GM18505 (cell line): ENCODE measurements around the gene TANGO6.
"Not testable (repeated sequence)": the region's sequence is repeated elsewhere in the genome, so short reads cannot be mapped to it uniquely, and the experiment has no call there.

Experiments
- ATAC-seq: cut with Tn5 transposase; IDR thresholded peaks from one replicate; pipeline ENCODE4 v1.9.1; 2021; ENCODE audit not compliant: unreplicated experiment
- POLR2A ChIP-seq: IDR thresholded peaks from 4 replicates; pipeline ENCODE4 v1.6.1; 2011; ENCODE audit warnings: borderline replicate concordance; ENCODE audit not compliant: insufficient read depth, insufficient read length; ENCODE audit errors: extremely low read depth

Gene TANGO6

DNA sequence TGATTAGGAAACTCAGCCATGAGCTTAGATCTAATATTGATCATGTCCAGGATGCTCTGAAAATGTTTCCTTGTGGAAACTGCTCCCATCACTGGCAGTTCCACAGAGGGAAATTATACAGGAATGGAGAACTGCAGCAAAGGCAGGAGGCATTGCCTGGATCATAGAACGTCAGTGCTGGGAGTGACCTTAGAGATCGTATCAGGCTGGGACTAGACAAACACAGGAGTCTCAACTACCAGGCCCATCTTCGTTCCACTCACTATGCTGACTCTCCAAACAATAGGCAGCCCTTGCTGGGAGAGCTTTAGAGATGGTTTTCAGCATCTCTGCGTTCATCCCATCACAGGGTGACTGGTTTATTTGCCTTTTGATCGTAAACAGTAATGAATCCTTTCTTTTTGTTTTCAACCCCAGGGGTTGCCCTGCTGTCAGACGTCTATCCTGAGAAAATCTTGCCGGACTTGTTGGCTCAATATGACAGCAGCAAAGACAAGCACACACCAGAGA lies 130.3 kb downstream of the TANGO6 start:
- ATAC-seq: no peak
- no peak for TF ChIP-seq POLR2A

DNA sequence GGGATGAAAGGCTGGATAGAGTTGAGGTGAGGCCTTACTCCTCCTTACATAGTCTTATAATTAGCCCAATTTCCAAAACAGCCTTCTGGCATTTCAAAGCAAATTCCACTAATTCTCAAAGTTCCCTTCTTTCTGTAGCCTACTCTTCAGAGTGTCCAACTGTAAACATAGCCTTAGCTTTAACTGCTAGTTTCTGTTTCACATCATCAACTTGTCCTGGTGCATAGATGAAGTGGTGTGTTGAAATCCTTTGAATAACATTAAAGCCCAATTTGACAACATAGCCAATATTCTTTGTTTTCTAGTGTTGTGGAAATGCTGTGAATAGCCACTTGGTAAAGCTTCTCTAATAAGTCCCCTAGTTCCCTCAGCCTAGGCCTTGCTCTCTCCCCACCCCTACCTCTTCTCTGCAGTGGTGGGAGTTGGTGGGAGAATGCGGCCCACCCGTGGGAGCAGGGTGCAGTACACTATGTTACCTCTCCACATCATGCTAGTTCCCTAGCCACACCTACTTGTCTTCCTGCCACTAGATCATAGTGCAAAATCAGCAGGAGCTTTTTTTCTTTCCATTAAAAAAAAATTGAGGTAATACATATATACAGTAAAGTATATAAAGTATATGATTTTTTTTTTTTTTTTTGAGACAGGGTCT lies 135.1 kb downstream of the TANGO6 start:
- no peak for TF ChIP-seq POLR2A
- no peak for ATAC-seq

DNA sequence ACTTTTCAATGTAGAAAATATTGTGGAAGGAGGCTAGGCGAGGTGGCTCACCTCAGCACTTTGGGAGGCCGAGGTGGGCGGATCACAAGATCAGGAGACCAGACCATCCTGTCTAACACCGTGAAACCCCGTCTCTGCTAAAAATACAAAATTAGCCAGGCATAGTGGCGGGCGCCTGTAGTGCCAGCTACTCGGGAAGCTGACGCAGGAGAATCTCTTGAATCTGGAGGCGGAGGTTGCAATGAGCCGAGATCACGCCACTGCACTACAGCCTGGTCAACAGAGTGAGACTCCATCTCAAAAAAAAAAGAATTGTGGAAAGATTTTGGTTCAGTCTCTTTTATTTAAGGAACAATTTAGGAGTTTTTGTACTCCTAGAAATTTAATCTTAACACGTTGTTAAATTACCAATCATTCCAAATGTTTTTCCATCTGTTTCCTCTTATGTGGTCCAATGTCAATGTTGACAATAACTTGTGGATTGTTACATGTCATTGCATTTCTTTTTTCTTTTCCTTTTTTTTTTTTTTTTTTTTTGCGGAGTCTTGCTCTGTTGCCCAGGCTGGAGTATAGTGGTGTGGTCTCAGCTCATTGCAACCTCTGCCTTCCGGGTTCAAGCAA lies 137.5 kb downstream of the TANGO6 start:
- TF ChIP-seq POLR2A: no peak
- ATAC-seq: no peak

DNA sequence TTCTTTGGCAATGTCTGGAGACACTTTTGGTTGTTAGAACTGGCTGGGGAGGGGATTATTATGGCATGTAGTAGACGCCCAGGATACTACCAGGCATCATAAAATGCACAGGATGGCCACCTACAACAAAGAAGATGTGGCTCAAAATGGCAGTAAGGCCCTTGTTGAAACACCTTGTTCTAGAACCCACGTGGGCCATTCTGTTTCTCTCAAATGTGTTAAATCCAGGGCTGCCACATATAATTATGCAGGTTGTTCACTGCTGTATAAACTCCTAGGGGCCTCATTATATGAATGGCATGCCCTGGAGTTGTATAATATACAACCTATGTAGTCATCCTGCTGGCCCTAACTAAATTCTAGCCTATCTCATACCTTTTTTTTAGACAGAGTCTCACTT lies 138.6 kb downstream of the TANGO6 start:
- no peak for ATAC-seq
- no peak for TF ChIP-seq POLR2A

DNA sequence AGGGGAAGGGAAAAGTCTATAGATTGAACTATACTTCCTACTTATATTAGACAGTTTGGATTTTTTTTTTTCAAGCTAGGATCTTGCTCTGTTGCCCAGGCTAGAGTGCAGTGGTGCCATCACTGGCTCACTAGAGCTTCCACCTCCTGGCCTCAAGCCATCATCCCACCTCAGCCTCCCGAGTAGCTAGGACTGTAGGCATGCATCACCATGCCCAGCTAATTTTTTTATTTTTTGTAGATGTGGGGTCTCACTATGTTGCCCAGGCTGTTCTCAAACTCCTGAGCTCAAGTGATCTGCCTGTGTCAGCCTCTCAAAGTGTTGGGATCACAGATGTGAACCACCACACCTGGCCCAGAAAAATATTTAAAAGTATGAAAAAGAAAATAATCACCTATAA lies 141.1 kb downstream of the TANGO6 start:
- no peak for ATAC-seq
- TF ChIP-seq POLR2A: no peak

DNA sequence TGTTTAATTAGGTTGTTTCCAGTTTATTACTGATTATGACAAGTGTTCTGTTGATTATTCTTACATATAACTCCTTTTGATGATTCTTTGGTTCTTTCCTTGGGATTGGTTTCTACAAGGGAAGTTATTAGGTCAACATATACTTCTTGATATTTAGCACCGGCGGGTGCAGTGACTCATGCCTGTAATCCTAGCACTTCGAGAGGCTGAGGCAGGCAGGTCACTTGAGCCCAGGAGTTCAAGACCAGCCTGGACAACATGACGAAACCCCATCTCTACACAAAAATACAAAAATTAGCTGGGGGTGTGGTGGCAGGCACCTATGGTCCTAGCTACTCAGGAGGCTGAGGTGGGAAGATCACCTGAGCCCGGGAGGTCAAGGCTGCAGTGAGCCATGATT lies 141.9 kb downstream of the TANGO6 start:
- ATAC-seq: no peak
- no peak for TF ChIP-seq POLR2A

DNA sequence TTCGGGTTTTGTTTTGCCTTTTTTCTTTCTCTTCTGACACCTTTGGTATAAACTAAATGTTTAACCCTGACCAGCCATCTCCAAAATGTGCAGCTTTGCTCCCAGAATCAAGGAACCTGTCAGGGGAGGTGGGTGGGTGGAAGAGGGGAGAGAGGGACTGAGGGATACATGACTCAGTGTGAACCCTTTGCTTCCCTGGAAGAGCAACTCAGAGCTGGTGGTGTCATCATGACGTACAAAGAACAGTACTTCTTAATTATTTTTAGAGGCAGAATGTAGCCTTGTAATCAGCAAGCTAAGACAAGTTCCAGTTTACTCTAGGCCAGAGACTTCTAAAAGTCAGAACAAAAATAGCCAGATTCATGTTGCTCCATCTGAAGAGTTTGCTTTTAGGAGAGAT lies 142.5 kb downstream of the TANGO6 start:
- no peak for TF ChIP-seq POLR2A
- ATAC-seq: no peak

DNA sequence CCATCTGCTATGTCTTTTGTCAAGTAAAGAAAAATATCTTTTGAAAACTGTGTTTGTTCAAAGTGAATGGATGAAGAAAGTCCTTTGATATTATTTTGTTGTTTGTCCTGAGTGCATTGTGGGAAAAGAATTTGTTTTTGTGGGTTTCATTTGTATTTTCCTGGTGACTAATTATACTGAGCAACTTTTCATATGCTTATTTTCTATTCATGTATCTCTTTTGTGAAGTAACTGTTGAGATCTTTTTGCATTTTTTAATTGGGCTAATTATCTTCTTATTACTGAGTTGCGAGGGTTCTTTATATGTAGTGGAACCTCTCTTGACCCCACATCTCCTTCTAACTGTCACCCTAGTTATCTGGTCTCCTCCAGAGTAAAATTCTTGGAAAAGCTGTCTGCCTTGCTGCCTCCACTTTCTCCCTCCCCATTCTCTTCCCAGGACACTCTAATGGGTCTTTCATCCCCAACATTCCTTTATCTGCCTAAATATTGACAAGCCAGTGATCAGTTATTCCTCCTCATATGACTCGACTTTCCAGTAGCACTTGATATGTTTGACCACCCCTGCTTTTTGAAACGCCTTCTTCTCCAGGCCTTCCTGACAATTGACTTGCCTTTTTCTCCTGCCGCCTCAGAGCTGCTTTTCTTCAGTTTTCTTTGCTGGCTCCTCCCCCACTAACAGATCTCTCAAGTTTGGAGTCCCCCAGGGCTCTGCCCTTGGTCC lies 144.6 kb downstream of the TANGO6 start:
- TF ChIP-seq POLR2A: no peak
- ATAC-seq: no peak

DNA sequence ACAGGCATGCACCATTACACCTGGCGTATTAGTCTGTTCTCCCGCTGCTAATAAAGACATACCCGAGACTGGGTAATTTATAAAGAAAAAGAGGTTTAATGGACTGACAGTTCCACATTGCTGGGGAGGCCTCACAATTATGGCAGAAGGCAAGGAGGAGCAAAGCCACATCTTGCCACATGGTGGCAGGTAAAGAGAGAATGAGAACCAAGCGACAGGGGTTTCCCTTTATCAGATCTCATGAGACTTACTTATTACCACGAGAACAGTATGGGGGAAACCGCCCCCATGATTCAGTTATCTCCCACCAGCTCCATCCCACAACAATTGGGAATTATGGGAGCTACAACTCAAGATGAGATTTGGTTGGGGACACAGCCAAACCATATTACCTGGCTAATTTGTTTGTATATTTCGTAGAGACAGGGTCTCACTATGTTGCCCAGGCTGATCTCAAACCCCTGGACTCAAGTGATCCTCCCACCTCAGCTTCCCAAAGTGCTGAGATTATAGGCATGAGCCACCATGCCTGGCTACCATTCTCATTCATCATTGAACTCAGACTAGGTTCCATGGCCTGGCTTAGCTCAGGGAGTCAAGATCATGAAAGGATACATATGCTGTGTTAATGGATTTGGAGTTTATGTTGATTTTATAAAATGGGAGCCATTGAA lies 147.0 kb downstream of the TANGO6 start:
- ATAC-seq: not testable (repeated sequence)

DNA sequence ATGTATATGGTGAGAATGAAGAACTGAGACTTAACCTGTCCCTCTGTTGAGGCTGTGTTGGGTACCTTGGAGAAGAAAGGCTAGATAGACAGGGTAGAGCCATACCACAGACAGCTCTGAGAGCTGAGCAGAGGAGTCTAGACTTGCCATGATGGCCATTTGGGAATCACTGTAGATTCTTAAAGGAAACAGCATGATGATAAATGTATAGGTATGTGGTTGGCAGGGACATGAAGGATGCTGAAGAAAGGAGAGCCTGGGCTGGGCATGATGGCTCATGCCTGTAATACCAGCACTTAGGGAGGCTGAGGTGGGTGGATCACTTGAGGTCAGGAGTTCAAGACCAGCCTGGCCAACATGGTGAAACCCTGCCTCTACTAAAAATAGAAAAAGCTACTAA lies 147.7 kb downstream of the TANGO6 start:
- no peak for TF ChIP-seq POLR2A
- no peak for ATAC-seq

DNA sequence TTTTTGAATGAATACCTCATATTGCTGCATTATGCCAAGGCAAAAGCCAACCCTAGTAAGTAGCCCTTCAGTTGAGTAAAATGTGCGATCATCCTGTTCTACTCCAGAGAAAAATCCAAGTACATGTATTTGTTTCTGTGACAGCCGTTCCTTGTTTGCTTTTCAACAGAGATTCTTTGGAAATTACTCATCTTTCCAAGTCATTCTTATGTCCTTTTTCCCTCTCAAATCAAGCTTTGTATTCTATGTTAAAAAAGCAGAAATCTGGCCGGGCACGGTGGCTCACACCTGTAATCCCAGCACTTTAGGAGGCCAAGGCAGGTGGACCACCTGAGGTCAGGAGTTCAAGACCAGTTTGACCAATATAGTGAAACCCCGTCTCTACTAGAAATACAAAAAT lies 149.2 kb downstream of the TANGO6 start:
- TF ChIP-seq POLR2A: no peak
- no peak for ATAC-seq

DNA sequence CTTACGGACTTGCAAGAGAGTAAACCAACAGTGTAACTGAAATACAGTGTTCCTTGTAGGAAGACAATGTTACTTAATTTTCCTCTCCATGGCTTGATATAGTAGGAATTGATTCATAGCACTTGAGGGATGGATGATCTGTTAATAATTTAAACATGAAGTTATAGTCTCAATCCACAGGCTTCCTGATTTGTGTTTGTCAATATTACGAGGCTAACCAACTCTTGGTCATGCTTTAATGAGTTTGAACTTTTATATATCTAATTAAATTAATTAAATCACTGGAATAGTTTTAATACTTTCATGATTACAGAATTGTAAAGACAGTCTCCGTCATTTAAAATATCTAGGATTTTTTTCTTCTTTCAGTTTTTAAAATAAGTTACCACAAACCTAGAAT lies 150.1 kb downstream of the TANGO6 start:
- no peak for ATAC-seq
- no peak for TF ChIP-seq POLR2A

DNA sequence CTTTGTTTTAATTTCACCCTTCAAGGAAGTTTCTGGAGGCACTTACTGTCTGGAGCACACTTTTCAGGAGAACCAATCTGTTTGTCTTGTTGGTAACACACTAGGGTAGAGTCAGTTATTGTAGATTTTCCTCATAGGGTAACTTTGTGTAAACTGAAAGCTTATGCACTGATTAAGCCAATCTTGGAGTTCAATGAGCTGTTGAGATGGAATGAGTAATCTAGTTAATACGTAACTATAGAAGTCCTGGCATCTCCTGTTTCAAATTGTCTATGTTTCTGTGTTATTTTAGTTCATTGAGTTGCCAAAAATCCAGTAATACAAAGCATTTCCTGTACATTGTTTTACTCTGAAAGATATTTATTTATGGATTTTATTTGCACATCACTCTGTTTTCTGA lies 150.6 kb downstream of the TANGO6 start:
- no peak for TF ChIP-seq POLR2A
- no peak for ATAC-seq
